ENCODE measurements around the gene C19orf25. TPM values are rescaled to one million over a fixed set of nuclear protein-coding genes. Genes with fewer than 3 reads are reported as not detected.

Gene C19orf25
- polyA plus RNA-seq, 1 of the 3 experiments (the other 2 are of a cell fraction), result 25.3 TPM

DNA sequence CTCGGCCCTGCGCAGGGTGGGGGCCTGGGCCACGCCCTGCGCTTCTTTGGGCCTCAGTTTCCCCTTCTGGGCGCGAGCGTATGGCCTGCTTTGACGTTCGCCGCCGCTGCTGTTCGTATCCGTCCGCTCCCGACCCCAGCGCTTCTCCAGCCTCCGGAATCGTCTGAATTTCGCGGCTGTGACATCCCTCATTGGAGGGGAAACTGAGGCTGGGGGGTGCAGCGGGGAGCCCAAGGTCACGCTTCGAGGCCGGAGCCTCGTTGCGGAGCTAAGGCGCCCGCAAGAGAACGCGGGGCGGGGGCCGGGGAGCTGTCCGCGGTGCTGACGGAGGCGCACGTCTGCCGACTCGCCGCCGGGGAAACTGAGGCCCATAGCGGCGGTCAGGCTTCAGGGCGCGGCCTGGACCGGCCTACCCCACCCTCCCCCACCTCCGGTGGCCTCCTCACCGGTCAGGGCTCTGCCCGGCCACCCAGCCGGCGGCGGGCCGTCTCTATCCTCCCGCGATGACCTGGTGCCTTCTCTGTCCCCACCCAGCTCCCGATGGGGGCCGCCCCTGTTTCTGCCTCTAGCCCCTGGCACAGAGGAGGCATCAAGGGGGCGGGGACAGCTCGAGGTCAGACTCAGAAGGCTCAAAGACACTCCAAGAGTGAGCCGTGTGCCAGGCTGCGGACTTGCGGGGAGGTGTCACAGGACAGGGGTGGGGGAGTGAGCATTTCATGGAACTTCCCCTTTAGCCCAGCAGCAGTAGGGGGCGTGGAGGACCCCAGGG, 32.1 kb downstream of the C19orf25 start:
- Histone ChIP-seq H3K27ac (ENCODE audit: low read depth in 2 of 2, low read length in 1 of 2) (peak overlapping the region in 1 of 2 experiments; percentile 58; a peak in 1 of 4 replicates), H4K20me1 (ENCODE audit: insufficient read depth) (peaks cover 46% of the 10 kb centered on the region), H3K4me1 (ENCODE audit: control insufficient read depth in 1 of 2, insufficient read depth in 2 of 2, low read depth in 1 of 2, low read length in 1 of 2) (peaks cover 3 to 37% of the 10 kb centered on the region in 2 experiments; a peak in 2 of 4 replicates), H3K9ac (no peak overlapping the region), H3K9me3 (no peaks in the 10 kb centered on the region), H3K4me3 (ENCODE audit: low read depth in 2 of 2, low read length in 1 of 2) (peak overlapping the region; percentile 64 to 68), H2AFZ (ENCODE audit: low read depth) (no peak overlapping the region), H3K27me3 (ENCODE audit: insufficient read depth) (no peaks in the 10 kb centered on the region), H3F3A (replicated peaks; ENCODE audit: insufficient read depth) (peaks cover 41% of the 10 kb centered on the region), H3K9me2 (no peaks in the 10 kb centered on the region), H3K36me3 (replicated peaks in 1 of 2; ENCODE audit: control insufficient read depth in 1 of 2, insufficient read depth in 2 of 2, low read length in 1 of 2) (peaks cover 9 to 13% of the 10 kb centered on the region in 2 experiments), H3K4me2 (peak overlapping the region; percentile 90), H3K79me2 (ENCODE audit: insufficient read depth) (peaks cover 3% of the 10 kb centered on the region)
- no peak for TF ChIP-seq ELF1 (IDR thresholded peaks at IDR 0.05)
- TF ChIP-seq, protein P1, sequence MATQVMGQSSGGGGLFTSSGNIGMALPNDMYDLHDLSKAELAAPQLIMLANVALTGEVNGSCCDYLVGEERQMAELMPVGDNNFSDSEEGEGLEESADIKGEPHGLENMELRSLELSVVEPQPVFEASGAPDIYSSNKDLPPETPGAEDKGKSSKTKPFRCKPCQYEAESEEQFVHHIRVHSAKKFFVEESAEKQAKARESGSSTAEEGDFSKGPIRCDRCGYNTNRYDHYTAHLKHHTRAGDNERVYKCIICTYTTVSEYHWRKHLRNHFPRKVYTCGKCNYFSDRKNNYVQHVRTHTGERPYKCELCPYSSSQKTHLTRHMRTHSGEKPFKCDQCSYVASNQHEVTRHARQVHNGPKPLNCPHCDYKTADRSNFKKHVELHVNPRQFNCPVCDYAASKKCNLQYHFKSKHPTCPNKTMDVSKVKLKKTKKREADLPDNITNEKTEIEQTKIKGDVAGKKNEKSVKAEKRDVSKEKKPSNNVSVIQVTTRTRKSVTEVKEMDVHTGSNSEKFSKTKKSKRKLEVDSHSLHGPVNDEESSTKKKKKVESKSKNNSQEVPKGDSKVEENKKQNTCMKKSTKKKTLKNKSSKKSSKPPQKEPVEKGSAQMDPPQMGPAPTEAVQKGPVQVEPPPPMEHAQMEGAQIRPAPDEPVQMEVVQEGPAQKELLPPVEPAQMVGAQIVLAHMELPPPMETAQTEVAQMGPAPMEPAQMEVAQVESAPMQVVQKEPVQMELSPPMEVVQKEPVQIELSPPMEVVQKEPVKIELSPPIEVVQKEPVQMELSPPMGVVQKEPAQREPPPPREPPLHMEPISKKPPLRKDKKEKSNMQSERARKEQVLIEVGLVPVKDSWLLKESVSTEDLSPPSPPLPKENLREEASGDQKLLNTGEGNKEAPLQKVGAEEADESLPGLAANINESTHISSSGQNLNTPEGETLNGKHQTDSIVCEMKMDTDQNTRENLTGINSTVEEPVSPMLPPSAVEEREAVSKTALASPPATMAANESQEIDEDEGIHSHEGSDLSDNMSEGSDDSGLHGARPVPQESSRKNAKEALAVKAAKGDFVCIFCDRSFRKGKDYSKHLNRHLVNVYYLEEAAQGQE (IDR thresholded peaks at IDR 0.05; ENCODE audit: low read depth, low read length), result peak; percentile 96
- ChIA-PET CTCF (interaction anchor here (1.1 to 1.2 kb wide), 2 partner anchors 10 to 131 kb away, joined by 3 to 4 read pairs; no protein-coding TSS in a partner anchor), POLR2A (interaction anchor here (0.9 kb wide), 1 partner anchor 178 kb away, joined by 5 read pairs; the partner anchor contains the start of gene CIRBP)
- 6% methylated on average over 22 of the region's 63 CpGs for WGBS (ENCODE audit: low lambda C conversion rate)
- peak; percentile 73 for DNase-seq

DNA sequence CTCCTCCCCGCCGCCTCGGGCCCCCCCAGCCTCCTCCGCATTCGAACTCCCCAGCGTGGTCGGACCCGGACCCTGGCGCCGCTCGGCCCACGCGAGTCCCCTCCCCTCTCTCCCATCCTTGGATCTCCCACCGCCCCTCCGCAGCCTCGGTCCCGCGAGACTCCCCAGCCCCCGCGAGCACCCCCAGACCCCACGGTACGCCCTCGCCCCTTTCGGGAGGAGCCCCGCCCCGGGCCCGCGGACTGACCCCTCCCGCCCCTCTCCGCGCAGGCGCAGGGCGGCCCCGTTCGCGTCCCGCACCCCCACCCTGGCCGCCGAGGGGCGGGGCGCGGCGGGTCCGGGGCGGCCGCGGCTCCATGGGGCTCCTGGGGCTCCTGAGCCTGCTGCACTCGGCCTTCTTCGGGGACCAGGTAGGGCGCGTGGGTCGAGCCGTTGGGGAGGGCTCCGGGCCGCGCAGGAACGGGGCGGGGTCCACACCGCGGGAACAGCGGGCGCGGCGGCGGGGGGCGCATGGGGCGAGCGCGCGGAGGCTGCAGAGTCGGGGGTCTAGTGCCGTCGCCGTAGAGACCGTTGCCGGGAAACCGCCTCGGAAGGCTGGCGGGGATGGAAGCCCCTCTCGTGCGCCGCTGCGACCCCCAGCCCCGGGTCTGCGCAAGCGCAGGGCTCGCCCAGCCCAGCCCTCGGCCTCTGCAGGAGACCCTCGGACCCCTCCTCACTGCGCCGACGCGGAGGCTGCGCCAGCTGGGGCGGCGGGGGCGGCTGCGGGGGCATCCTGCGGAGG, 32.9 kb downstream of the C19orf25 start:
- H3K27ac ChIP-seq (ENCODE audit: low read depth in 2 of 2, low read length in 1 of 2), result peak overlapping the region in 1 of 2 experiments; percentile 75; a peak in 1 of 4 replicates
- WGBS (ENCODE audit: low lambda C conversion rate), result 0% methylated on average over 3 of the region's 99 CpGs
- peaks cover 52% of the 10 kb centered on the region for H4K20me1 ChIP-seq (ENCODE audit: insufficient read depth)
- H3K4me2 ChIP-seq, result peak overlapping the region; percentile 90
- H3K79me2 ChIP-seq (ENCODE audit: insufficient read depth), result peaks cover 11% of the 10 kb centered on the region
- peak overlapping the region; percentile 64 to 68 for H3K4me3 ChIP-seq (ENCODE audit: low read depth in 2 of 2, low read length in 1 of 2)
- POLR2A ChIA-PET, result interaction anchor here (0.6 to 1.6 kb wide), 4 partner anchors 177 to 592 kb away, joined by 3 to 10 read pairs (median 4); partner anchors contain the start of gene CIRBP
- H2AFZ ChIP-seq (ENCODE audit: low read depth), result no peak overlapping the region
- peak; percentile 99 for DNase-seq
- H3K27me3 ChIP-seq (ENCODE audit: insufficient read depth), result no peaks in the 10 kb centered on the region
- H3K4me1 ChIP-seq (ENCODE audit: control insufficient read depth in 1 of 2, insufficient read depth in 2 of 2, low read depth in 1 of 2, low read length in 1 of 2), result peaks cover 3 to 30% of the 10 kb centered on the region in 2 experiments; a peak in 3 of 4 replicates
- H3K9ac ChIP-seq, result no peak overlapping the region
- no peaks in the 10 kb centered on the region for H3K9me3 ChIP-seq
- TF ChIP-seq NRF1 (IDR thresholded peaks at IDR 0.05; ENCODE audit: low read depth, low read length), result peak; percentile 73
- TF ChIP-seq TCF12 (IDR thresholded peaks at IDR 0.05), result no peak
- TF ChIP-seq CHD2 (IDR thresholded peaks at IDR 0.05; ENCODE audit: low read length, partially characterized antibody), result peak; percentile 94
- H3F3A ChIP-seq (replicated peaks; ENCODE audit: insufficient read depth), result peaks cover 48% of the 10 kb centered on the region
- CTCF ChIA-PET, result interaction anchor here (0.8 to 2.8 kb wide), 19 partner anchors 8 to 202 kb away, joined by 3 to 21 read pairs (median 5); no protein-coding TSS in a partner anchor
- H3K9me2 ChIP-seq, result no peaks in the 10 kb centered on the region
- H3K36me3 ChIP-seq (replicated peaks in 1 of 2; ENCODE audit: control insufficient read depth in 1 of 2, insufficient read depth in 2 of 2, low read length in 1 of 2), result peaks cover 15 to 20% of the 10 kb centered on the region in 2 experiments

Data from SK-N-SH (cell line).